Activated T-helper 9 cell treated with anti-CD3 and anti-CD28 coated beads, Interleukin-2, amount 50 U/mL, for 16 hours (primary cell): Measurements from ENCODE around the gene MN1.

ENCODE experiments used
- DNase-seq: peaks from one replicate; pipeline ENCODE4 v3.0.0-alpha.2; 2020; ENCODE audit warnings: low read depth

MN1 gene

DNA sequence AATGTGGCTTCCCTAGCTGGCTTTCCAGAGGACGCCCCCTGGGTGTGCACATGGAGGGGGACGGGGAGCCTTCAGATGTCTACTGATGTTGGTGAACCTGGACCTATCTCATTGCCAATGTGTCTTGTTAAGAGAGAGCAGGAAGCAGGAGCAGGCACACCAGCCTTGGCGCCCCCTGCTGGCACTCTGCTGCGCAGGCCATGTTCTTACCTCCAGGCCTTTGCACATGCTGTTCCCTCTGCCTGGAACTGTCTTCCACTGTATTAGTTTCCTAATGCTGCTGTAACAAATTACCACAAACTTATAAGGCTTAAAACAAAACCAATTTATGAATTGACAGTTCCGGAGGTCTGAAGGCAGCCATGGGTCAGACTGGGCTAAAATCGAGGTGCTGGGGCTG lies 23.6 kb upstream of the MN1 start:
- DNase-seq: no peak

- DNase-seq: no peak
Measured at GRCh38 chr22:27823221-27823620, 21.7 kb upstream of the MN1 start.

- no peak for DNase-seq
Measured at GRCh38 chr22:27820896-27821866, 19.6 kb upstream of the MN1 start.

DNA sequence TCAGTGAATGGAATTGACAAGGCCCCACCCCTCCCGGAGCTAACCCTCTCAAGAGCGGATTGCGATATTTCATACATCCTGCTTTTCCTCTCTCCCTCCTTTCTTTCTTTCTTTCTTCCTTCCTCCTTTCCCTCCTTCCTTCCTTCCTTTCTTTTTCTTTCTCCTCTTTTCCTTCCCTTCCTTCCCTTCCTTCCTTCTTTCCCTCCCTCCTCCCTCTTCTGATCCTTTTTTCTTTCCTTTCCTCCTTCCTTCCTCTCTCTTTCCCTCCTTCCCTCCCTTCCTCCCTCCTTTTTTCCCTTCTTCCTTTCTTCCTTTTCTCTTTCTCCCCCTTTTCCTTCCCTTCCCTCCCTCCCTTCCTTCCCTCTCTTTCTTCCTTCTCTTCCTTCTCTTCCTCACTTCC lies 15.0 kb upstream of the MN1 start:
- no peak for DNase-seq

DNA sequence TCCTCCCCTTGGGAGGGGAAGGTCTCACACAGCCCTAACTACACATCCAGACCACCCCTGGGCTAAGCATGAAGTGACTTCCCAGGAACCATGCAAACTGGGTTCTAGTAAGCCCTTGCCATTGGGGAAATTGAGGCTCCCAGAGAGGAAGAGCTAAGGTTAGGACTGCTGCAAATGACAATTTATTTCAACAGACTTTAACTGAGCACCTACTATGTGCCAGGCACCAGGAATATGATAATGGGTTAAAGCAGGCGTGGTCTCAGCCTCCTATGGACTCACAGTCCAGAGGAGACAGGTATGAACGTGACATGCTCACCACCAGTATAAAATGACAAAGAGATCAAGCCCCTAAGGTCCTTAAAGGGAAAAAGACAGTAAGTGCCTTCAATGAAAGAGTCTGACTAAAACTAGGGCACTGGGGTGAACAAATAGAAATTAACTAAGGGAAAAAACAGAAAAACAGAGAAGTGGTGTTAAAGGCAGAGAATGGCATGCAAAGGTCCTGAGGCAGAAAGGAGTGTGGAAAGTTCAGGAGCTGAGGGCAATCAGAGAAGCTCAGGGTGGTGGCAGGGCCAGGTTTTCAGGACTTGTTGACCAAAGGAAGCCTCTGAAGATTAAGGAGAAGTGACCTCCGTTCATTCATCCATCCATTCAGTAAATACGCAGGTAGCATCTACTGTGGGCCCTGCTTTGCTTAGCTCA lies 14.4 kb upstream of the MN1 start:
- no peak for DNase-seq

GRCh38 chr22:27814993-27815392 lies 13.4 kb upstream of the MN1 start:
- DNase-seq: no peak

DNA sequence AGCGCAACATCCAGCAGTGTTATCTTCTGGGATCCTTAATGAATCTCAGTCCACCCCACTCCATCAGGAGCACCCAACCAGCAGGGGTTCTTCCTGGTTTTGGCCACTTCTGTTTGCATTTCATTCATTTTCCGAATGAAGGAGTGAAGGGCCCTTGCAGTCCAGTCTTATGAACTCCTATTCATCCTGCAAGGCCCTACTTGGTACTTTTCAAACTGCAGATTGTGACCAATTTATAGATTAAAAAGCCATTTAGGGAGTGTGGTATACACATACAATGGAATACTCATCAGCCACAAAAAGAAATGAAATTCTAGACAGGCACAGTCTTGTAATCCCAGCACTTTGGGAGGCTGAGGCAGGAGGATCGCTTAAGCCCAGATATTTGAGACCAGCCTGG lies 10.2 kb upstream of the MN1 start:
- DNase-seq: no peak

- no peak for DNase-seq
Measured at GRCh38 chr22:27810609-27811151, 9.1 kb upstream of the MN1 start.

DNA sequence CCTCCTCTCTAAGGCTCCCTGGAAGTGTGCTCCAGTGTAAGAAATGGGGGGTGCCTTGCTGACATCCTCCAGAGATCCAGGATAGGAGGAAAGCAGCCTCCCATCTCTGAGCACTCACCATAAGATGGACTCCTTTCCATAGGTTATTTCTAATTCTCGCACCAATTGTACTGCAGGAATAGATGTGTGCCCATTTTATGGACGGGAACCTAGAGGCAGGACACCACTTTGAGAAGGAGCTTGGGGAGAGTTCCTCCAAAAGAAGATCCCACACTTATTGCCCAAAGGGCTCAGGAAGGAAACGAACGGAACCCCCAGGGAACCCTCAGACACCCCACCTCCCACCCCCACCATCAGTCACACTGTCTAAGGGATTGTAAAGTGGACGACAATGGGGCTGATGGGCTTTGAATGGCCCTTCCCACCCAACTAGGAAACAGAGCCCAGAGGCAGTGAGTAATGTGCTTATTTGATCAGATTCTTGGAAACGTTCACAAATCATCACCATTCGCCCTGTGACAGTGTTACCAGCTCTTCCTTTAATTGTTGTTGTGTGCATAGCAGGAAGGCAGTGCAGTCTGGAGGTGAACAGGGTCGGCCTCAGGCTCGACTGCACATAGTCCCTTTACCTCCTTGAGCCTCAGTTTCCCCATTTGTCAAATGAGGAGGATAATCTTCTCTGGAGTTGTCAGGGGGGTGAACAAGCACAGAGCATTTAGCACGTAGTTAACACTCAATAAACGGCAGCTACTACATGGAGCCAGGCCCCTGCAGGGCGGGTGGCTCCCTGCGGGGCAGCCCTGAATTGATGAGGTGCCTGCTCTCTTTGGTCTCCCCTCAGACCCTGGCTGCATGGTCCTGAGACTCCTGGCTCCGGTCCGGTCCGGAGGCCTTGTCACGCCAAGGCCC lies 8.4 kb upstream of the MN1 start:
- DNase-seq: no peak

- no peak for DNase-seq
Measured at GRCh38 chr22:27809226-27809603, 7.7 kb upstream of the MN1 start.

DNA sequence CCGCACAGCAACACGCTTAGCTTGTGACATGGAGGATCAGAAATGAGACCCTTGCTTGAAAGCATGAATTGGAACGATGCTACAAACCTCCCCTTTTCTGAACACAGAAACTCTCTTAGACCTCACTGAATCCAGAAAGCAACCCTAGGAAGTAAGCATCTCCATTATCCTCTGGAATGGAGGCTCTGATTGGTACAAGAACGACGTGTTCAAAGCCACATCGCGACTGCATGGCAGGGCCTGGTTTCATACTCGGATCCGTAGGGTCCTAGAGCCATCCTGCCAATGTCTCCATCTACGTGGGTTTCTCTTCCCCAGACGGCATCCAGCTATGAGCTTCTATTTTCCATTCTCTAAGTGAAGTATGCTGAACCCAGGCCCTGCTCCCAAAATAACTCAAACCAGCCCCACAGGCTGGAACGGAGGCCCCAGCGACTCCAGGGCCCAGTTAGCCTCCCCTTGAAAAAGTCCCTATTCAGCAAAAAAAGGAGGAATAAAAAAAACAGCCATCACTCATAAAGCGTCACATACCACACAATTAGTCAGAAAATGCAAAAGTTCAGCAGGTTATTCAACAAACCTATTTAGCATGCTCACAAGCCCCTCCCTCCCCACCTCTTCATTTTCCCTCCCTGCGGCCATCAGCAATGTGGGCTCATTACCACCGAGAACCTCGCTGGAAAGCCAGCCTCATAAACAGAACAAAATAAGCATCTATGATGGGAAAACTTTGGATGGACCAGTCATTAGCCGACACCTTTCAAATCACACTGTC lies 7.1 kb upstream of the MN1 start:
- DNase-seq: no peak

DNA sequence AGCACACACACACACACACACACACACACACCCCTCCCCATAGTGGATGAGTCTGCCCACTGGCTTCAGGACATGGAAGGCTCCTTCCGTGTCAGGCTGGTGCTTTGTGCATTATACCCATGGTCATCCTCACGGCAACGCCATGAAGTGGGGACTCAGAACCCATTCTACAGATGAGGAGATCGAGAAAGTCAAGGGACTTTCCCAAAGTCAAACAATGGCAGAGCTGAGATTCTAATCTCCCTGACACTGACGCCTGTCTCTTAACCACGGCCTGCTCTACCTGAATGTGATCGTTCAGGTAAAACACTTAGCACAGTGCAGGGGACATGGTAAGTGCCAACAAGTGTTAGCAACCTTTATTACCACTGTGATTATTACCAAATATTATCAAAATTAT lies 4.3 kb upstream of the MN1 start:
- DNase-seq: no peak

DNA sequence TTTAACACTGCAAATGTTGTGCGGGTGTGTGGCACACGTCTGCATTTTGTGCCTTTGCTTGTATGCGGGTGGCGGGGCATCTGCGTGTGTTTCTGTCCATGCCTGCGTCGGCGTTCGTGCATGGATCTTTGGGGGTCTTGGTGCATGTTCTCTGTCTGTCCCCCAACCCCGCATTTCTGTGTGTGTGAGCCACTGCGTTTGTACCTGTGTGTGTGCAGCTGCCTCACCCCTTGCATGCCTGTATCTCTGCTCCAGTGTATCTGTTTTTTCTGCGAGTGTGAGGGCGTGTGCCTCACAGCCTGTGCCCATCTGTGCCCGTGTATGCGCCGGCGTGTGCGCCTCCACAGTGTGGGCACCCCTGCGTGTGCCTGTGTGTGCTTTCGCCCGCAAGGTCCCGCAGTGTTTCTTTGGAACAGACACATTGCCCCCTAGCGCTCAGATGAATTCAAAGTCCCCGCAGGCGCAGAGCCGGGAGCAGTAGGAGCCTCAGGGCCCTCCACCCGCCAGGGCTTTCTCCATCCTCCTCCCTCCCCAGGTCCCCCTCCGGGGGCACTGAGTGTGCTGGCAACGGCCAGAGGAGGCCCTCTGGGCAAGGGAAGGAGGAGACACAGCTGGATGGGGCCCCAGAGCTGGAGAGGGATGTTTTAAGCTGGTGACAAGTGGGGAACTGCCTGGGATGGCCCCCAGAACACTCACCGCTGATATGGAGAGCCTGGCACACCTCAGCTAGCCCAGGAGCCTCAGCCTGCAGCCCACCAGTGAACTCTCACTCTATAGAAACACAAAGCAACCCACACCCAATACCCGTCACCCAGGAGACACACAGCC lies 3.1 kb upstream of the MN1 start:
- peak; percentile 6 for DNase-seq

DNA sequence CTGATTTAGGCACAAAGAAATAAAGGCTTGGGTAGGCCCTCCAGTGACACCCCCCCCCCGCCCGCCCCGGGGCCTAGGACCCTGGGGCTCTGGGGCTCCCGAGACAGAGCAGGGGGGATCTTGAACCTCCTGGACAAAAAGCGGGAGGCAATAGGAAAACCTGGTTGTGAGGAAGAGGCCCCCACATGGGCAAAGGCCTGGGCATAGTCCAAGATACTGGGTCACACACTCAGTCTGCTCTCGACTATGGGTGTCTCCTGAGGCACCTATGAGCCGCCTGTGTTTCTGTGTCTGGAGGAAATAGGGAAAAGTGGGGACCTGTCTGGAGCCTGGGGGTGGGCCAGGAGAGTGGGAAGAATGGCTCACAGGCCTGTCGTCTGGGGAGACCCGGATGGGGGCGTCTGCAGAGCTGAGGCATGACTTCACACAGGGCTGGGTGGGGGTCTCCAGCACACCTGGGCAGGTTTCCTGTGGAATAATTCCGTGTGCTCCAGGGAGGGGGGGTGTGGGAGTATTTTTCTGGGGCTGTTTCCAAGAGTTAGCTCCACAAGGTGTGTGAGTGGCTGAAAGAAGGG lies 2.4 kb upstream of the MN1 start:
- no peak for DNase-seq

DNA sequence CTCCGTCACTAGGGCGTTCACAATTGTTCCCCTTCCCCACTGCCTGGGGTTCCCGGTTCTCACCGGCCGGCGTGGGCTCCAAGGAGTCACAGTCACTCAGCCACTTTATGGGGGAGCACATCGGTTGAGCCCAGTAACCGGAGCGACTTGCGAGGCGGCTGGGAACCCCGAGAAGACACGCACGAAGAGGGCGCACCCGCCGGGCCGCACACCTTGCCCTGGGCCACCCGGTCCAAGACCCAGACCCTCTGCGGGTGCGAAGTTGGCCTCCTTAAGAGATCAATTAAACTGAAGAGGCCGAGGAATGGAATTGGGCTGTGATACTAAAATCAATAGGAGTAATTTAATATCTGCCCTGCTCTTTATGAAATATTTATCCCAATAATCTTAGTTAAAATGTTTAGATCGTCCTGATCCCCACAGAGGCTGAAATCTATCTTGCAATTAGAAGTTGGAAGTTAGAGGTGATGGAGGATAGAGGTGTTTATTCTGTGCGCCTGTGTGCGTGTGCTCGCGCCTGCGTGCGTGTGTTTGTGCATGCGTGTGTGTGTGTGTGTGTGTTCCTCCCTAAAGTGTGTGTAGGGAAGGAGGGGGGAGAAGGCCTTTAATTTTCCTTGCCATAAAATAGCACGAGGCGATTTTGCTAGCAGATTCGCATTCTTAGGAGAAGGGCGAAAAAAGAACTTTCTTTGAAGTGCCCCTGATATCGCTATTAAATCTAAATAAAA lies 954 bp upstream of the MN1 start:
- no peak for DNase-seq

DNA sequence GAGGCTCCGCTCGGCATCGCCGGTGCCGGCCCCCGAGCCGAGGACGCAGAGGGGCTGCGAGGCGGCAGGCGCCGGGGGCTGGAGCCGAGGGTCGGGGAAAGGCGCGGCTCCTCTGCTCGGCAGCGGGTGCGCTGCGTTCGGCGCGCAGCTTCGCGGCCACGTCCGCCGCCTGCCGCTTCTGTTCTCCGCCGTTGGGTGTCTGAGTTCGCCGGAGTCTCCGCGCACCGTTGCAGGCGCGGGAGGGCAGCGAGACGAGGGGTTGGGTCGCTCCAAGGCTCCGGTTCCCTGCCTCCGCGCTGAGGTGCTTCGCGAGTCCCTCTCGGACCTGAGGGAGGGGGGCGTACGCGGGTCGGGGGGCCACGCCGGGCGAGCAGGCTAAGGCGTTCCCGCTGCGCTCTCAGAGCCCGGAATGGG lies 347 bp downstream of the MN1 start:
- DNase-seq: no peak

DNA sequence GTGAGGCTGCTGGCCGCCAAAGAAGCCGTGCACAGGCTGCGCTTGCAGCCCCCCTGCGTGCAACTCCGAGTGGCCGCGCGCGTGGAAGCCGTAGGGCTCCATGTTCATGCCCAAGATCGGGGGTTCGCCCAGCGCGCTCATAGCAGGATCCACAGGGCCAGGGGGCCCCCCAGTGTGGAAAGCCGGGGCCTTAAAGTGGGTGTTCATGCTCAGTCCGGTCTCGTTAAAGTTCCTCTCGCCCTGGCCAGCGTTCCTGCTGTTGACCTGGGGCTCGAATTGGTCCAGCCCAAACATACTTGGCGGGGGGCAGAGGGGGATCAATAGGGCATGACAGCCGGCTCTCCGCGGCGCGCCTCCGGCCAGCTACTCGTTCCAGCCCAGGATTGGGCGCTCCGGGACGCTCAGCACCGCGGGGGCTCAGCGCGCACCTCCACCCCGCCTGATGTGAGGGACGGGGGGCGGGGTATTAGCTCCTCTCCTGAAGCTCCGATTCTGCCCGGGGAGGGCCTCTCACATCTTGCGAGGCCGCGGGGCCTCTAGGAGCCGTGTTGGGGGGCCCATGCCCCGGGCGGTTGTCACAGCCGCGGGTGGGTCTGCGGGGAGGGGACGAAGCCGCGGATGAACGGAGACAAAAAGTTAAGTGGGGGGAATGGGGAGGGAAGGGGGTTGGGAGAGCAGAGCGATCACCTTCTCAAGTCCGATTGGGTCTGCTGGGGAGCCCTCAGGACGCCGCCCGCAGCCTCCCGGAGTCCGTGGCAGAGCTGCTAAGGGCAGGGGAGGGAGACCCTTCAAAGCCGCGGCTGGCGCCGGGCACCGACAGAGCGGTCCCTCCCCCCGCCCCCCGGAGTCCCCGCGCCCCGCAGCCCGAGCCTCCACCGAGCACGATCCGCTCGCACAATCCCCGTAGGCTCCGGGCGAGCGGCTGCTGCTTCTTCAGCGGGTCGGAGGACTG lies 1.0 kb downstream of the MN1 start:
- DNase-seq: no peak

- DNase-seq: no peak
Measured at GRCh38 chr22:27799827-27800249, 1.7 kb downstream of the MN1 start.
